Upper lobe of right lung (tissue), 1 donor: ENCODE results near the gene GATA6. TPM values are rescaled to one million over a fixed set of nuclear protein-coding genes. Genes with fewer than 3 reads are reported as not detected.
A peak's percentile ranks its signal among the peaks of the same experiment; 100 is the strongest.

Experiments used
- ATAC-seq: fragments of 200-7000 bp; cut with Tn5 transposase; one replicate; pipeline ENCODE4 v1.9.1; 2020; ENCODE audit warnings: mild to moderate bottlenecking, moderate library complexity
- DNase-seq: peaks from one replicate; pipeline ENCODE4 v3.0.0-alpha.2; 2020
- H3K27ac ChIP-seq: fragments of 200-600 bp; one replicate; pipeline ENCODE4 v1.8.0; 2022
- H3K27me3 ChIP-seq: fragments of 200-600 bp; one replicate; pipeline ENCODE4 v1.8.0; 2022; ENCODE audit warnings: mild to moderate bottlenecking
- H3K36me3 ChIP-seq: fragments of 200-600 bp; one replicate; pipeline ENCODE4 v1.8.0; 2022
- H3K4me1 ChIP-seq: fragments of 200-600 bp; one replicate; pipeline ENCODE4 v1.8.0; 2022
- H3K4me3 ChIP-seq: fragments of 200-600 bp; one replicate; pipeline ENCODE4 v1.8.0; 2022; ENCODE audit warnings: mild to moderate bottlenecking
- H3K9me3 ChIP-seq: fragments of 200-600 bp; one replicate; pipeline ENCODE4 v1.8.0; 2022
- CTCF ChIP-seq: fragments of 200-600 bp; IDR thresholded peaks from one replicate; pipeline ENCODE4 v1.8.0; 2022; ENCODE audit warnings: antibody characterized with exemption
- intact Hi-C: fragments of 100-400 bp; cut with DNase I; formaldehyde crosslinking; loops from one replicate; pipeline ENCODE4 v1.11.0; 2022
- total RNA-seq: library from RNA; stranded (reverse); fragmentation: NEBNext Ultra II Directional; extraction: Animal tissue kit (Norgen Biotek cat#: 25700); gene quantifications from one replicate; pipeline ENCODE4 v1.2.1, GENCODE V29; 2021
- donor health status: DM: no; HTN: yes; CAD: no; lungs with severe emphysema.

Gene GATA6
- total RNA-seq, 1 donor from 2014 or later = 32.2 TPM

- Histone ChIP-seq H3K36me3 (peaks cover 40% of the 10 kb centered on the region), H3K9me3 (no peaks in the 10 kb centered on the region), H3K27ac (no peak overlapping the region), H3K4me1 (peaks cover 18% of the 10 kb centered on the region), H3K27me3 (no peaks in the 10 kb centered on the region), H3K4me3 (no peak overlapping the region)
- intact Hi-C loops = no loop called here
- ATAC-seq = no peak
- TF ChIP-seq CTCF = no peak
- DNase-seq = no peak
These were observed 28.8 kb downstream of the GATA6 start for GRCh38 chr18:22198163-22198562.

- H3K27ac ChIP-seq = no peak overlapping the region
- no peak overlapping the region for H3K4me3 ChIP-seq
- peaks cover 12% of the 10 kb centered on the region for H3K4me1 ChIP-seq
- no peaks in the 10 kb centered on the region for H3K27me3 ChIP-seq
- H3K36me3 ChIP-seq = peaks cover 40% of the 10 kb centered on the region
- DNase-seq (no peak), ATAC-seq (no peak)
- intact Hi-C loops = no loop called here
- H3K9me3 ChIP-seq = no peaks in the 10 kb centered on the region
- TF ChIP-seq CTCF = no peak
These were observed 29.6 kb downstream of the GATA6 start for GRCh38 chr18:22199005-22199404.

GRCh38 chr18:22200611-22201225 is 31.3 kb downstream of the GATA6 start:
- peaks cover 39% of the 10 kb centered on the region for H3K36me3 ChIP-seq
- intact Hi-C loops = no loop called here
- DNase-seq = no peak
- no peaks in the 10 kb centered on the region for H3K27me3 ChIP-seq
- TF ChIP-seq CTCF = no peak
- no peak overlapping the region for H3K4me3 ChIP-seq
- no peak overlapping the region for H3K27ac ChIP-seq
- peak; percentile 43 for ATAC-seq
- H3K9me3 ChIP-seq = no peaks in the 10 kb centered on the region
- H3K4me1 ChIP-seq = peaks cover 4% of the 10 kb centered on the region

GRCh38 chr18:22203035-22203434 is 33.6 kb downstream of the GATA6 start:
- intact Hi-C loops = no loop called here
- TF ChIP-seq CTCF = no peak
- no peak overlapping the region for H3K27ac ChIP-seq

GRCh38 chr18:22203536-22204213 is 34.3 kb downstream of the GATA6 start:
- H3K4me3 ChIP-seq = no peak overlapping the region
- intact Hi-C loops = no loop called here
- DNase-seq (no peak), ATAC-seq (no peak)
- H3K9me3 ChIP-seq = no peaks in the 10 kb centered on the region
- H3K27me3 ChIP-seq = no peaks in the 10 kb centered on the region
- H3K36me3 ChIP-seq = peaks cover 33% of the 10 kb centered on the region
- H3K27ac ChIP-seq = no peak overlapping the region
- TF ChIP-seq CTCF = no peak
- H3K4me1 ChIP-seq = peaks cover 6% of the 10 kb centered on the region

More at GRCh38 chr18:22203035-22203434, 33.6 kb downstream of the GATA6 start:
- ATAC-seq (no peak), DNase-seq (no peak)
- Histone ChIP-seq H3K36me3 (peaks cover 33% of the 10 kb centered on the region), H3K9me3 (no peaks in the 10 kb centered on the region), H3K4me1 (peaks cover 6% of the 10 kb centered on the region), H3K27me3 (no peaks in the 10 kb centered on the region), H3K4me3 (no peak overlapping the region)
